ENCODE measurements around the gene RTEL1.

Gene RTEL1

GRCh38 chr20:63622096-63622495, 36.0 kb upstream of the RTEL1 start:
- TF ChIP-seq, protein P1, sequence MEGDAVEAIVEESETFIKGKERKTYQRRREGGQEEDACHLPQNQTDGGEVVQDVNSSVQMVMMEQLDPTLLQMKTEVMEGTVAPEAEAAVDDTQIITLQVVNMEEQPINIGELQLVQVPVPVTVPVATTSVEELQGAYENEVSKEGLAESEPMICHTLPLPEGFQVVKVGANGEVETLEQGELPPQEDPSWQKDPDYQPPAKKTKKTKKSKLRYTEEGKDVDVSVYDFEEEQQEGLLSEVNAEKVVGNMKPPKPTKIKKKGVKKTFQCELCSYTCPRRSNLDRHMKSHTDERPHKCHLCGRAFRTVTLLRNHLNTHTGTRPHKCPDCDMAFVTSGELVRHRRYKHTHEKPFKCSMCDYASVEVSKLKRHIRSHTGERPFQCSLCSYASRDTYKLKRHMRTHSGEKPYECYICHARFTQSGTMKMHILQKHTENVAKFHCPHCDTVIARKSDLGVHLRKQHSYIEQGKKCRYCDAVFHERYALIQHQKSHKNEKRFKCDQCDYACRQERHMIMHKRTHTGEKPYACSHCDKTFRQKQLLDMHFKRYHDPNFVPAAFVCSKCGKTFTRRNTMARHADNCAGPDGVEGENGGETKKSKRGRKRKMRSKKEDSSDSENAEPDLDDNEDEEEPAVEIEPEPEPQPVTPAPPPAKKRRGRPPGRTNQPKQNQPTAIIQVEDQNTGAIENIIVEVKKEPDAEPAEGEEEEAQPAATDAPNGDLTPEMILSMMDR (IDR thresholded peaks at IDR 0.05; ENCODE audit: insufficient read depth, low read length, missing control alignments): no peak
- CTCF ChIA-PET: interaction anchor here (0.7 kb wide), 1 partner anchor 8 kb away, joined by 3 read pairs; no protein-coding TSS in a partner anchor
- DNase-seq (ENCODE audit: low read depth, low spot score): no peak
- no peak overlapping the region for H3K4me3 ChIP-seq (ENCODE audit: low read depth, low read length)
- POLR2A ChIA-PET: no interaction called here

GRCh38 chr20:63622732-63623131, 35.4 kb upstream of the RTEL1 start:
- ChIA-PET CTCF (interaction anchor here (0.7 kb wide), 1 partner anchor 9 kb away, joined by 3 read pairs; no protein-coding TSS in a partner anchor), POLR2A (no interaction called here)
- H3K4me3 ChIP-seq (ENCODE audit: low read depth, low read length): no peak overlapping the region
- TF ChIP-seq, protein P1 (IDR thresholded peaks at IDR 0.05; ENCODE audit: insufficient read depth, low read length, missing control alignments): no peak
- no peak for DNase-seq (ENCODE audit: low read depth, low spot score)

DNA sequence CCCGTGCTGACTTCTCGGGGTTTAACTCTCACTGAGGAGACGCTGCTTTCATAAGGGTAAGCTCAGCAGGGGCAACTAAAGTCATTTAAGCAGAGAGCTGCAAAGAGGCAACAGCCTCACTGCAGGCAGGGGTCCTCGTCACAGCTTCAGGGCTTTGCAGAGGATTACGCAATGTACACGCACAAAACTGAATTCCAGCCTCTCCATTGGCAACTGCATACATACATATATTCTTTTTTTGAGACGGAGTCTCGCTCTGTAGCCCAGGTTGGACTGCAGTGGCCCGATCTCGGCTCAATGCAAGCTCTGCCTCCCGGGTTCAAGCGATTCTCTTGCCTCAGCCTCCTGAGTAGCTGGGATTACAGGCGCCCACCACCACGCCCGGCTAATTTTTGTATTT, 33.6 kb upstream of the RTEL1 start:
- POLR2A ChIA-PET: no interaction called here
- no peak for DNase-seq (ENCODE audit: low read depth, low spot score)
- CTCF ChIA-PET: interaction anchor here (0.9 to 1.6 kb wide), 2 partner anchors 9 to 344 kb away, joined by 3 to 5 read pairs; no protein-coding TSS in a partner anchor
- H3K4me3 ChIP-seq (ENCODE audit: low read depth, low read length): no peak overlapping the region
- TF ChIP-seq, protein P1 (IDR thresholded peaks at IDR 0.05; ENCODE audit: insufficient read depth, low read length, missing control alignments): peak; percentile 14

GRCh38 chr20:63625771-63626423, 32.2 kb upstream of the RTEL1 start:
- peak overlapping the region; percentile 93 for H3K4me3 ChIP-seq (ENCODE audit: low read depth, low read length)
- POLR2A ChIA-PET: interaction anchor here (0.6 kb wide), 1 partner anchor 10 kb away, joined by 3 read pairs; no protein-coding TSS in a partner anchor
- TF ChIP-seq, protein P1 (IDR thresholded peaks at IDR 0.05; ENCODE audit: insufficient read depth, low read length, missing control alignments): no peak
- CTCF ChIA-PET: no interaction called here
- DNase-seq (ENCODE audit: low read depth, low spot score): no peak

- peak within 1 kb of the TSS; percentile 93 for H3K4me3 ChIP-seq (ENCODE audit: low read depth, low read length)
- no peak for DNase-seq (ENCODE audit: low read depth, low spot score)
- CTCF ChIA-PET: interaction anchor here (1.0 to 1.1 kb wide), 2 partner anchors 10 to 89 kb away, joined by 4 to 6 read pairs; no protein-coding TSS in a partner anchor
- POLR2A ChIA-PET: interaction anchor here (0.6 to 1.7 kb wide), 9 partner anchors 10 to 249 kb away, joined by 3 to 11 read pairs (median 3); partner anchors contain the start of genes ARFRP1, RTEL1 and ZGPAT
- TF ChIP-seq, protein P1 (IDR thresholded peaks at IDR 0.05; ENCODE audit: insufficient read depth, low read length, missing control alignments): no peak
These were observed 31.5 kb upstream of the RTEL1 start, which contains the start of gene GMEB2 for GRCh38 chr20:63626424-63627128. Gene GMEB2, minus strand, starts transcription at chr20:63627101. Its CDS starts 7,704 bp downstream, at chr20:63619397.

Data from AG04449 (cell line).